Naive thymus-derived CD4-positive, alpha-beta T cell (primary cell): Measurements from ENCODE around the gene RTTN. TPM values are rescaled to one million over a fixed set of nuclear protein-coding genes. Genes with fewer than 3 reads are reported as not detected.

Experiments
- ATAC-seq: fragments of 150-1000 bp; cut with Tn5 transposase; 2 replicates; pipeline ENCODE4 v1.10.0; 2021; ENCODE audit warnings: mild to moderate bottlenecking, moderate library complexity
- CTCF ChIA-PET: fragments of 350-600 bp; sonication (Branson Sonifier 250); formaldehyde crosslinking; loops from one replicate; lab custom pipeline; 2021; ENCODE audit warnings: antibody characterized with exemption; lab: Charles Lee
- POLR2A ChIA-PET: fragments of 350-600 bp; sonication (Branson Sonifier 250); formaldehyde crosslinking; loops from one replicate; lab custom pipeline; 2021; ENCODE audit warnings: antibody characterized with exemption, inconsistent platforms; lab: Charles Lee
- DNase-seq, 9 donors: peaks; one replicate each; pipeline versions ENCODE4 v3.0.0 to v3.0.0-alpha.2; 2020 to 2022; ENCODE audit warnings: mixed read lengths in 1 of 9
- H3K27ac ChIP-seq: one replicate; pipeline ENCODE4 v1.7.0; 2013; ENCODE audit warnings: mild to moderate bottlenecking, low read depth, low read length, moderate library complexity
- H3K27me3 ChIP-seq, 2 donors: one replicate each; pipeline ENCODE4 v1.7.0; 2013; ENCODE audit warnings: low read length in 2 of 2, mild to moderate bottlenecking in 2 of 2, moderate library complexity in 2 of 2; ENCODE audit not compliant: control insufficient read depth in 2 of 2, insufficient read depth in 2 of 2
- H3K36me3 ChIP-seq, 3 experiments: 1 replicate in 2 of 3; 2 replicates in 1 of 3; pipeline ENCODE4 v1.7.0; 2013; ENCODE audit warnings: low read length in 3 of 3, mild to moderate bottlenecking in 3 of 3, moderate library complexity in 1 of 3; ENCODE audit not compliant: insufficient read depth in 3 of 3, control insufficient read depth in 2 of 3
- H3K4me1 ChIP-seq, 2 donors: one replicate each; pipeline ENCODE4 v1.7.0; 2013; ENCODE audit warnings: low read length in 2 of 2, mild to moderate bottlenecking in 2 of 2, moderate library complexity in 1 of 2; ENCODE audit not compliant: control insufficient read depth in 2 of 2, insufficient read depth in 2 of 2
- H3K4me3 ChIP-seq: 2 replicates; pipeline ENCODE4 v1.7.0; 2013; ENCODE audit warnings: mild to moderate bottlenecking, low read length
- H3K9me3 ChIP-seq, 3 experiments: 1 replicate in 2 of 3; 2 replicates in 1 of 3; pipeline ENCODE4 v1.7.0; 2013; ENCODE audit warnings: low read length in 3 of 3; ENCODE audit not compliant: control insufficient read depth in 2 of 3
- H3K27ac Mint-ChIP-seq, 9 donors: one replicate each; pipeline ENCODE4 v1.8.0; 2020 to 2022; ENCODE audit warnings: mixed read lengths in 9 of 9, mild to moderate bottlenecking in 8 of 9, moderate library complexity in 5 of 9, inconsistent platforms in 2 of 9
- H3K27me3 Mint-ChIP-seq, 5 donors: one replicate each; pipeline ENCODE4 v1.8.0; 2021 to 2022; ENCODE audit warnings: mixed read lengths in 5 of 5, mild to moderate bottlenecking in 1 of 5
- H3K36me3 Mint-ChIP-seq, 5 donors: one replicate each; pipeline ENCODE4 v1.8.0; 2020 to 2022; ENCODE audit warnings: mixed read lengths in 5 of 5, mild to moderate bottlenecking in 3 of 5, inconsistent platforms in 1 of 5
- H3K4me1 Mint-ChIP-seq, 7 donors: one replicate each; pipeline ENCODE4 v1.8.0; 2020 to 2022; ENCODE audit warnings: mixed read lengths in 7 of 7, mild to moderate bottlenecking in 3 of 7, inconsistent platforms in 1 of 7
- H3K4me3 Mint-ChIP-seq, 10 donors: one replicate each; pipeline ENCODE4 v1.8.0; 2020 to 2022; ENCODE audit warnings: mild to moderate bottlenecking in 10 of 10, mixed read lengths in 10 of 10, moderate library complexity in 6 of 10, inconsistent platforms in 2 of 10
- H3K9me3 Mint-ChIP-seq, 11 donors: one replicate each; pipeline ENCODE4 v1.8.0; 2020 to 2022; ENCODE audit warnings: mixed read lengths in 11 of 11, mild to moderate bottlenecking in 4 of 11, inconsistent platforms in 1 of 11, moderate library complexity in 1 of 11
- intact Hi-C, 2 donors: fragments of 100-400 bp; cut with micrococcal nuclease; formaldehyde crosslinking; loops; one replicate each; pipeline ENCODE4 v1.15.1; 2023
- polyA plus RNA-seq, 2 donors: library from polyadenylated mRNA; unstranded; fragments of 300-500 nt; fragmentation: Illumina TruSeq; gene quantifications; one replicate each; pipeline ENCODE4 v1.2.3, GENCODE V29; 2021
- total RNA-seq, 6 experiments: library from RNA in 5 of 6; stranded (reverse) in 5 of 6; gene quantifications; 1 replicate in 5 of 6; 2 replicates in 1 of 6; pipeline ENCODE4 v1.2.3 and lab custom pipeline; 2021 to 2026

RTTN gene
- total and polyA plus RNA-seq, 7 experiments from 2014 or later = 2.8 to 33.2 (median 27.0) TPM

DNA sequence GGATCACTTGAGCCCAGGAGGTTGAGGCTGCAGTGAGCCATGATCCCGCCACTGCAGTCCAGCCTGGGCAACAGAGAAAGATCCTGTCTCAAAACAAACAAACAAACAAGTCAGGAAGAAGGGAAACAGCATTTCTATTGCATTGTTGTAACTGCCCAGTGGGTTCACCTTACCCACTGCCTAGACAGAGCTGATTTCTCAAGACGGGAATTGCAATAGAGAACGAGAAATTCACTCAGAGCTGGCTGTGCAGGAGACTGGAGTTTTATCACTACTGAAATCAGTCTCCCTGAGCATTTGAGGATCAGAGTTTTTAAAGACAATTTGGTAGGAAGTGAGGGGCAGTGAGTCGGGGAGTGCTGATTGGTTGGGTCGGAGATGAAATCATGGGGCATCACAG, 24.2 kb upstream of the RTTN start:
- Mint-ChIP-seq H3K36me3 (peaks cover 0 to 17% (median 0%) of the 10 kb centered on the region in 5 donors), H3K9me3 (peaks cover 9 to 31% (median 15%) of the 10 kb centered on the region in 11 donors), H3K4me1 (no peaks in the 10 kb centered on the region), H3K27me3 (peaks cover 3 to 52% (median 27%) of the 10 kb centered on the region in 5 donors), H3K27ac (no peak overlapping the region), H3K4me3 (no peak overlapping the region)
- Histone ChIP-seq H3K27me3 (no peaks in the 10 kb centered on the region), H3K4me3 (no peak overlapping the region), H3K36me3 (no peaks in the 10 kb centered on the region), H3K4me1 (no peaks in the 10 kb centered on the region), H3K27ac (no peak overlapping the region), H3K9me3 (peaks cover 0 to 8% (median 0%) of the 10 kb centered on the region in 3 experiments)
- ATAC-seq = no peak
- ChIA-PET CTCF (no interaction called here), POLR2A (no interaction called here)
- no peak for DNase-seq
- intact Hi-C loops = no loop called here

DNA sequence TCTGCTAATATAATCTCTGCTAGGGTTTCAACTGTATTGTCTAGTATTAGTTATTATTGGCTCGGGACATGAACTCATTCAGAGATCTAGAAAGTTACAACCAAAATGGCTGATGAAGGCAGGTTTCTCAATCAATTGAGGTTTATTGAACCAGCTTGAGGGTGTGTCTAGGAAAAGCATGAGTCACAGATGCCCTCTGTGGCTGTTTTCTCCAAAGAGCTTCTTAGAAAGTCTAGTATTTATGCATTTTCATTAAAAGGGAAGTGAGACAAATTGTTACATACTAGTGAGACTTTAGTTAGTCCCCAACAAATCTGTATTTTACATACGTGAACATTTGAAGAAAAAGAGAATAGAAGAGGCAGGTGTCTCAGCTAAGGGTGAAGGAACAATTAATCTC, 23.0 kb upstream of the RTTN start:
- H3K36me3 ChIP-seq = no peaks in the 10 kb centered on the region
- H3K27me3 Mint-ChIP-seq = peaks cover 8 to 63% (median 34%) of the 10 kb centered on the region in 5 donors
- no peak overlapping the region for H3K4me3 ChIP-seq
- no peaks in the 10 kb centered on the region for H3K4me1 ChIP-seq
- ChIA-PET CTCF (interaction anchor here (0.7 kb wide), 1 partner anchor 33 kb away, joined by 3 read pairs; no protein-coding TSS in a partner anchor), POLR2A (no interaction called here)
- no peak overlapping the region for H3K27ac Mint-ChIP-seq
- peaks cover 0 to 8% (median 0%) of the 10 kb centered on the region in 3 experiments for H3K9me3 ChIP-seq
- intact Hi-C loops = no loop called here
- H3K4me1 Mint-ChIP-seq = no peaks in the 10 kb centered on the region
- H3K9me3 Mint-ChIP-seq = peaks cover 9 to 31% (median 15%) of the 10 kb centered on the region in 11 donors
- H3K36me3 Mint-ChIP-seq = peaks cover 0 to 17% (median 0%) of the 10 kb centered on the region in 5 donors
- ATAC-seq (no peak), DNase-seq (no peak)
- no peak overlapping the region for H3K4me3 Mint-ChIP-seq
- peaks cover 0 to 3% of the 10 kb centered on the region in 2 donors for H3K27me3 ChIP-seq
- H3K27ac ChIP-seq = no peak overlapping the region

DNA sequence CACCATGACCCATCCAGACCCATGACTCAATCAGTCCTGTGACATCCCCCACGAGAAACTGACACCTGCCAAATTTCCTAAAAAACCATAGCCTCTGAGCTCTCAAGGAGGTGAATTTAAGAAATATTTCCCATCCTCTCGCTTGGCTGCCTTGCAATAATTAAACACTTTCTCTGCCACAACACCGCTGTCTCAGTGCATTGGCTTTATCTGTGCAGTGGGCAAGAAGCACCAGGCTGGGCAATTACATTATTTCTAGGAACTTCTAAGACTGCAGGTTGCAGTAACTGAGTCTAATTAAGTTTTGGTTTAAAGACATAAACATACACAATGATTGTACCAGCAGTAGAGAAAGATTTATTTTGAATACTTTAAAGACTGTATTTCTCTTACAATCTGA, 22.0 kb upstream of the RTTN start:
- ATAC-seq = no peak
- Histone ChIP-seq H3K9me3 (peaks cover 0 to 8% (median 0%) of the 10 kb centered on the region in 3 experiments), H3K4me1 (no peaks in the 10 kb centered on the region), H3K36me3 (no peaks in the 10 kb centered on the region), H3K27me3 (peaks cover 0 to 3% of the 10 kb centered on the region in 2 donors), H3K27ac (no peak overlapping the region), H3K4me3 (no peak overlapping the region)
- Mint-ChIP-seq H3K27me3 (peaks cover 17 to 73% (median 37%) of the 10 kb centered on the region in 5 donors), H3K9me3 (peaks cover 9 to 31% (median 15%) of the 10 kb centered on the region in 11 donors), H3K4me1 (no peaks in the 10 kb centered on the region), H3K4me3 (no peak overlapping the region), H3K27ac (no peak overlapping the region), H3K36me3 (peaks cover 0 to 17% (median 0%) of the 10 kb centered on the region in 5 donors)
- DNase-seq = no peak
- ChIA-PET POLR2A (no interaction called here), CTCF (no interaction called here)
- intact Hi-C loops = no loop called here

DNA sequence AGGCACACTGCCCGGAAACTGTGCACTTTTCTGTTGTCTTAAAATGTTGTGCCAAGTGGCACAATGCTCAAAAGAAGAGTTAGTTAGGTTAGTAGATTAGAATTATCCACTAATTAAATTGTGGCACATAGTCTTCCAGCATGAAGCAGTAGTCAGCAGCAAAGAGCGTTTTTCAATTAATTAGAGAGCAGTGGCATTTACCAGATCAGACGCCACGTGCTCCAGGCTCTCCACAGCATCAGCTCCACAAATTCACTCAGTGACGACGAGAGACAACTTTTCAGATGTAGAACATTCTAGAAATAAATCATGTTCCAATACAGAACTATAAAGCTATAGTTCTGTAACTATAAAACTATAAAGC, 16.4 kb upstream of the RTTN start:
- Histone ChIP-seq H3K27ac (no peak overlapping the region), H3K4me1 (no peaks in the 10 kb centered on the region), H3K36me3 (no peaks in the 10 kb centered on the region), H3K27me3 (peaks cover 0 to 7% of the 10 kb centered on the region in 2 donors), H3K9me3 (peaks cover 0 to under 1% (median 0%) of the 10 kb centered on the region in 3 experiments), H3K4me3 (no peak overlapping the region)
- Mint-ChIP-seq H3K4me3 (no peak overlapping the region), H3K27ac (no peak overlapping the region), H3K4me1 (peaks cover 0 to 4% (median 0%) of the 10 kb centered on the region in 7 donors), H3K36me3 (peaks cover 0 to under 1% (median 0%) of the 10 kb centered on the region in 5 donors), H3K9me3 (peaks cover 0 to 7% (median 2%) of the 10 kb centered on the region in 11 donors), H3K27me3 (peaks cover 38 to 64% (median 59%) of the 10 kb centered on the region in 5 donors)
- POLR2A ChIA-PET = no interaction called here
- CTCF ChIA-PET = no interaction called here
- intact Hi-C loops = no loop called here
- no peak for ATAC-seq
- DNase-seq = no peak

DNA sequence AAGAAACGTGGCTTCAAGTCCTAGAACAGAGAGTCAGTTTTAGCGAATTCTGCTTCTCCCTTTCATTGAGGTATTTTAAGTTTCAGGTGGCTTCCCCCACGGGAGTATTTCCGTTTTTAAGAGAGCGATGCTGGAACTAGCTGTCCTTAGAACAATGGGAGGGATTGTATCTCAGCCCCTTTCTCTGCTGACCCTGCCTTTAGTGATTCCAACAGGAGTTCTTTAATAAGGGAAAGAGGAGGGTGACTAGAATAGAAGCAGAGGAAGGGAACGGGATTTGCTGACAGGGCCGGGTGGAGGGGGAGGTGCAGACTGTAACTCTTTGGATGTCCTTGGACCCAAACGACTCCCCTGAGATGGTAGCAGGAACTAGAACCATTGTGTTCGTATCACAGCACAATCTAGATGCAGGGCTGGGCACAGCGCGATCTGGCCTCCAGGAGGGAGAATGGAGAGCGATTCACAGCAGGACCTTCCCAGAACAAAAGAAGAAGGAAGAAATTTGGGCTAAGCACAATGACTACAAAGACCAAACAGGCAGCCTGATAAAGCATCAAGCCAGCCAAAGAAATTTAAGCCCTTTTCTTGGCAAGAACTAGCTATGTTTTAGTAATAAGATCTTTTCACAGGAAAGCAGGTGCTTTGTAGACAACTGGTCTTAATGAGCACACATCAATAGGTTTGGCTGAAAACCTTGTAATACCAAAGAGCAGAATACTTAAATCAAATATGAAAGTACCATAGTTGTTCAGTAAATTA, 15.8 kb upstream of the RTTN start:
- H3K27me3 Mint-ChIP-seq = peaks cover 38 to 63% (median 59%) of the 10 kb centered on the region in 5 donors
- H3K4me3 Mint-ChIP-seq = no peak overlapping the region
- H3K9me3 Mint-ChIP-seq = peaks cover 0 to 3% (median 0%) of the 10 kb centered on the region in 11 donors
- no peak for ATAC-seq
- ChIA-PET POLR2A (no interaction called here), CTCF (no interaction called here)
- no peak for DNase-seq
- Histone ChIP-seq H3K4me1 (no peaks in the 10 kb centered on the region), H3K36me3 (no peaks in the 10 kb centered on the region), H3K4me3 (no peak overlapping the region), H3K9me3 (no peaks in the 10 kb centered on the region), H3K27me3 (peaks cover 0 to 7% of the 10 kb centered on the region in 2 donors), H3K27ac (no peak overlapping the region)
- H3K4me1 Mint-ChIP-seq = peaks cover 0 to 4% (median 0%) of the 10 kb centered on the region in 7 donors
- intact Hi-C loops = no loop called here
- H3K27ac Mint-ChIP-seq = no peak overlapping the region
- no peaks in the 10 kb centered on the region for H3K36me3 Mint-ChIP-seq

DNA sequence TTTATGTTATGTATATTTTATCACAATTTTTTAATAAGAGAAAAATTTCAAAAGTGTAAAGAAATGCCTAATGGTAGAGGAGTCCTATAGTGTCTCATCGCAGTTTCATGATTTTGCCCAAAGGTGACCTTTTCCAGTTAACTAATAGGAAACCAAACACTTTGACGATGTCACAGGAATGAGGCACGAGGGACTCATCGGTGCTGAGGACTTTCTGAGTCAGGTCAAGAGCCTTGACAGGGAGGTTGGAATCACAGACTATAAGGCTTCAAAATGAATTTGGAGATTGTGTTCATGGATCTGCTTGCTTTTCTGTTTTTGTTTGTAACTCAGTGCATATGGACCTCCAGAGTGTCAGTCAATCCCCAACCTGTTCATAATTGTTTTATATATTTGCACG, 15.1 kb upstream of the RTTN start:
- no peak overlapping the region for H3K27ac ChIP-seq
- H3K9me3 ChIP-seq = no peaks in the 10 kb centered on the region
- Mint-ChIP-seq H3K4me3 (no peak overlapping the region), H3K9me3 (peaks cover 0 to 2% (median 0%) of the 10 kb centered on the region in 11 donors), H3K36me3 (no peaks in the 10 kb centered on the region), H3K27ac (no peak overlapping the region), H3K4me1 (peaks cover 0 to 4% (median 0%) of the 10 kb centered on the region in 7 donors), H3K27me3 (peaks cover 38 to 63% (median 59%) of the 10 kb centered on the region in 5 donors)
- POLR2A ChIA-PET = no interaction called here
- H3K4me1 ChIP-seq = no peaks in the 10 kb centered on the region
- peaks cover 0 to 7% of the 10 kb centered on the region in 2 donors for H3K27me3 ChIP-seq
- ATAC-seq = no peak
- CTCF ChIA-PET = no interaction called here
- H3K4me3 ChIP-seq = no peak overlapping the region
- DNase-seq = no peak
- no peaks in the 10 kb centered on the region for H3K36me3 ChIP-seq
- intact Hi-C loops = no loop called here
